ENCODE measurements around the gene SELENON. TPM values are rescaled to one million over a fixed set of nuclear protein-coding genes. Genes with fewer than 3 reads are reported as not detected.
A peak's percentile ranks its signal among the peaks of the same experiment; 100 is the strongest.

Gene SELENON
- total RNA-seq, 4 donors from 2014 or later: 20.0 to 51.0 (median 43.3) TPM

DNA sequence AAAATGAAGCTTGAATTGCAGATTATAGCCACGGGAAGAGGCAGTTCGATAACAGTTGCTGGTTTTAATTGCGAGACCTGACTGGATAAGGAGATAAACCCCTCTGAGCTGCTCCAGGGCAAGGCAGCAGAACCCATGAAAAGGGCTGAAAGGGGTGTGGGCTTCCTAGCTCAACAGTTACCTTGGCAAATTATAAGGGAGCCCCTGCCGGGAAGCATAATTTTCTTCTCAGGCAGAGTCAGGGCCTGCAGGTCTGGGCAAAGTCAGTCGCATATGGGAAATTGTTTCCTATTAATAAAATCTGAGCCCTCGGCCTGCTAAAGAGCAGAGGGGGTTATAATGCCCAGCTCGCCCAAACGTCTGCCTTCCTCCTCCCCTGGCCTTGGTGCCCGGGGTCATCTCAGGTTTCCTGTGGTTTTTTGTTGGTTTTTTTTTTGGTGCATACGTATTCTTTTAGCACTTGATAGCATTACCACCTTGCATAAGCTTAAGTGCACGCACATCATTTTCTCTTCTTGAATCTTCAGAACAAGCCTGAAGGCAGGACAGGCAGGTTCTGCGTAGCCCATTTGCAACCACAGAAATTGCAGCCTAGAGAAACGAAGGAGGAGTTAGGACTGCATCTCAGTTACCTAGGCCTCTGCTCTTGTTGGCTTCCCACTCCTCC lies 33.9 kb upstream of the SELENON start:
- ATAC-seq (peak in 1 of 2 donors; percentile 7), DNase-seq (no peak)
- no peak overlapping the region for H3K4me3 ChIP-seq
- H3K27me3 ChIP-seq: no peaks in the 10 kb centered on the region
- no peak for TF ChIP-seq POLR2A (IDR thresholded peaks at IDR 0.05)
- TF ChIP-seq, protein P1, sequence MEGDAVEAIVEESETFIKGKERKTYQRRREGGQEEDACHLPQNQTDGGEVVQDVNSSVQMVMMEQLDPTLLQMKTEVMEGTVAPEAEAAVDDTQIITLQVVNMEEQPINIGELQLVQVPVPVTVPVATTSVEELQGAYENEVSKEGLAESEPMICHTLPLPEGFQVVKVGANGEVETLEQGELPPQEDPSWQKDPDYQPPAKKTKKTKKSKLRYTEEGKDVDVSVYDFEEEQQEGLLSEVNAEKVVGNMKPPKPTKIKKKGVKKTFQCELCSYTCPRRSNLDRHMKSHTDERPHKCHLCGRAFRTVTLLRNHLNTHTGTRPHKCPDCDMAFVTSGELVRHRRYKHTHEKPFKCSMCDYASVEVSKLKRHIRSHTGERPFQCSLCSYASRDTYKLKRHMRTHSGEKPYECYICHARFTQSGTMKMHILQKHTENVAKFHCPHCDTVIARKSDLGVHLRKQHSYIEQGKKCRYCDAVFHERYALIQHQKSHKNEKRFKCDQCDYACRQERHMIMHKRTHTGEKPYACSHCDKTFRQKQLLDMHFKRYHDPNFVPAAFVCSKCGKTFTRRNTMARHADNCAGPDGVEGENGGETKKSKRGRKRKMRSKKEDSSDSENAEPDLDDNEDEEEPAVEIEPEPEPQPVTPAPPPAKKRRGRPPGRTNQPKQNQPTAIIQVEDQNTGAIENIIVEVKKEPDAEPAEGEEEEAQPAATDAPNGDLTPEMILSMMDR (IDR thresholded peaks at IDR 0.05 in 4 of 5, conservative IDR thresholded peaks at IDR 0.05 in 1 of 5): no peak
- H3K27ac ChIP-seq: peak overlapping the region in 3 of 4 donors; percentile 25 to 41 (median 29)
- in situ Hi-C loops (cut with MboI; ENCODE audit: low sequenced_read_pairs in 4 of 4) (no loop called here), intact Hi-C loops (cut with DNase I; ENCODE audit: low total_unique reads) (no loop called here)
- H3K36me3 ChIP-seq: no peaks in the 10 kb centered on the region
- peaks cover 17 to 22% of the 10 kb centered on the region in 2 donors for H3K4me1 ChIP-seq
- H3K9me3 ChIP-seq: no peaks in the 10 kb centered on the region

DNA sequence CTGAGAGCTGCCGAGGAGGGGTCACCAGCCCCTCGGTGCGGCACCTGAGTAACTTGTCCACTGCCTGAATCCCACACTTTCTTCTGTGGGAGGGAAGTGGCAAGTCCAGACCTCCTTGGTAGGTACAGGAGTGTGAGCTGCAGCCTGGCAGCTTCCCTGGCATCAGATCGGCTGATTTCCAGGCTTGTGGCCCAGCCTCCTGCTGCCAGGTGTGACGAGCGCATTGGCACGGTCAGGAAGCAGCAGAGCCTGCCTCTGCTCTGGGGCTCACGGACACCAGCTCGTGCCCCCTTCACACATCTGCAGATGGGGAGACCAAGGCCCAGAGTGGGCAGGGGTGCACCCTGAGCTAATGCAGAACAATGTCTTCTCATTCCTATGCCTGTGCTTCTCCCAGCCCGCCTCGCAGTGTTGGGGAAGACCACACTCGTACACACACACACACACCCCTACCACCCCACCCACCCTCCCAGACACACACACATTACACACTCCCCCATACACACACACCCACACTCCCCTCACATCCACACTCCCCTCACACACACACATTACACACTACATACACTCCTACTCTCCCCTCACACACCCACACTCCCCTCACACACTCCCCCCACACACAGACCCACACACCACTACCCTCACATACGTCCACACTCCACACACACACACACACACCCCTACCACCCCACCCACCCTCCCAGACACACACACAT lies 33.1 kb upstream of the SELENON start:
- no peaks in the 10 kb centered on the region for H3K36me3 ChIP-seq
- peak overlapping the region in 3 of 4 donors; percentile 25 to 41 (median 29) for H3K27ac ChIP-seq
- H3K27me3 ChIP-seq: no peaks in the 10 kb centered on the region
- in situ Hi-C loops (cut with MboI; ENCODE audit: low sequenced_read_pairs in 4 of 4): no loop called here
- H3K9me3 ChIP-seq: no peaks in the 10 kb centered on the region
- ATAC-seq (peak; percentile 63 to 72), DNase-seq (peak; percentile 41 to 75)
- TF ChIP-seq POLR2A (IDR thresholded peaks at IDR 0.05): no peak
- TF ChIP-seq, protein P1 (IDR thresholded peaks at IDR 0.05 in 4 of 5, conservative IDR thresholded peaks at IDR 0.05 in 1 of 5): no peak
- H3K4me3 ChIP-seq: no peak overlapping the region
- intact Hi-C loops (cut with DNase I; ENCODE audit: low total_unique reads): no loop called here
- H3K4me1 ChIP-seq: peaks cover 25 to 30% of the 10 kb centered on the region in 2 donors

DNA sequence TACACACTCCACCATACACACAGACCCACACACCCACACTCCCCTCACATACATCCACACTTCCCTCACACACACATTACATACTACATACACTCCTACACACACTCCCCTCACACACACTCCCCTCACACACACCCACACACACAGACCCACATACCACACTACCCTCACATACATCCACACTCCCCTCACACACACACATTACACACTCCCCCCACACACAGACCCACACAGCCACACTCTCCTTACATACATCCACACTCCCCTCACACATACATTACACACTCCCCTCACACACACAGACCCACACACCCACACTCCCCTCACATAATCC lies 32.6 kb upstream of the SELENON start:
- H3K27ac ChIP-seq: no peak overlapping the region
- H3K9me3 ChIP-seq: no peaks in the 10 kb centered on the region
- ATAC-seq (no peak), DNase-seq (no peak)
- no peaks in the 10 kb centered on the region for H3K36me3 ChIP-seq
- H3K27me3 ChIP-seq: no peaks in the 10 kb centered on the region
- no peak overlapping the region for H3K4me3 ChIP-seq
- in situ Hi-C loops (cut with MboI; ENCODE audit: low sequenced_read_pairs in 4 of 4) (no loop called here), intact Hi-C loops (cut with DNase I; ENCODE audit: low total_unique reads) (no loop called here)
- no peak for TF ChIP-seq POLR2A (IDR thresholded peaks at IDR 0.05)
- H3K4me1 ChIP-seq: peaks cover 30 to 35% of the 10 kb centered on the region in 2 donors

DNA sequence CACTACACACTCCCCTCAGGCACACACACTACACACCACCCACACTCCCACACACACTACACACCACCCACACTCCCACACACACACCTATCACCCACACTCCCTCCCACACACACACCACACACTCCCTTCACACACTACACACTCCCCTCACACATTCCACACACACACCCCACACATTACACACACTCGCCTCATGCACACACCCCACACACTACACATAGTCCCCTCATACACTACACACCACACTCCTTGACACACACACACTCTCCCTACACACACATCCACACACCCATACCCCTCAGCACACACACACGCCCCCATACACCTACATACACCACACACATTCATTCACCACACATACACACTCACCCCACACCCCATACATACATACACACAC lies 31.0 kb upstream of the SELENON start:
- in situ Hi-C loops (cut with MboI; ENCODE audit: low sequenced_read_pairs in 4 of 4): no loop called here
- no peaks in the 10 kb centered on the region for H3K36me3 ChIP-seq
- ATAC-seq (no peak), DNase-seq (no peak)
- peaks cover 42 to 48% of the 10 kb centered on the region in 2 donors for H3K4me1 ChIP-seq
- H3K9me3 ChIP-seq: no peaks in the 10 kb centered on the region
- TF ChIP-seq, protein P1 (IDR thresholded peaks at IDR 0.05 in 4 of 5, conservative IDR thresholded peaks at IDR 0.05 in 1 of 5): no peak
- TF ChIP-seq POLR2A (IDR thresholded peaks at IDR 0.05): no peak
- no peak overlapping the region for H3K4me3 ChIP-seq
- intact Hi-C loops (cut with DNase I; ENCODE audit: low total_unique reads): no loop called here
- H3K27ac ChIP-seq: no peak overlapping the region
- H3K27me3 ChIP-seq: no peaks in the 10 kb centered on the region

DNA sequence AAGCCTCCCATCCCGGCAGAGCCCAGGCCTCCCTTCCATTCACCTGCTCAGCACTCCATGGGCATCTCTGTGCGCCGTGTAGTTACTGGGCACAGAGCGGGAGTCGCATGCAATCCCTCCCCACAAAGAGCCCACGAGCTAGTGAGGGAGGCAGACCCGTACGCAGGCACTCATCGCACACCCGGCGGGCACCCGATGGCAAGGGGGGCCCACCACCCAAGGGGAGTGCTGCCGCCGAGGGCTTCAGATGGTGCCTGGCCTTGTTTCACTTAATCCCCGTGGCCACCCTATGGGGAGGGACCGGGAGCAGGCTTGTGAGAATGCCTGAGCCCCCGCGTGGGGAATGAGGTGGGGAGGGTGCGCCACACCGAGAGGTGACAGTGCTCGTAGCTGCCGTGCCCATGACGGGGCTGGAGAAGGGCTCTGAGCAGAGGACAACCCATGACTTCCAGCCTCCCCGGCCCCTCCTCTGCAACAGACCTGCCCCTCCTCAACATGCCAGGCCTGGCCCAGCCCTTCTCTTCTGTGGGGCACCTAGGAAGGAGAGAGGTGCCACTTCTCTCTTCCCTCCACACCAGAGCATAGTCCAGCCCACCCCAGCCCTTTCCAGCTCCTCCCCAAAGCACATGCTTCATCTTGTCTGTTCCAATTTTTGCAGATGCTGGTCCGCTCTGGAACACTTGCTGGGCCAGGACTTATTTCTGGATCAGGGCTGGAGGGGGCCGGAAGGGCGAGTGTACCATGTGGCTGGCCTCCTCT lies 30.2 kb upstream of the SELENON start:
- ATAC-seq (no peak), DNase-seq (no peak)
- no peaks in the 10 kb centered on the region for H3K27me3 ChIP-seq
- in situ Hi-C loops (cut with MboI; ENCODE audit: low sequenced_read_pairs in 4 of 4): no loop called here
- no peak overlapping the region for H3K27ac ChIP-seq
- no peak overlapping the region for H3K4me3 ChIP-seq
- H3K4me1 ChIP-seq: peaks cover 42 to 48% of the 10 kb centered on the region in 2 donors
- no peaks in the 10 kb centered on the region for H3K9me3 ChIP-seq
- intact Hi-C loops (cut with DNase I; ENCODE audit: low total_unique reads): loop anchor here (2.0 kb wide), 1 partner anchor 27 kb away; no protein-coding TSS in a partner anchor
- TF ChIP-seq POLR2A (IDR thresholded peaks at IDR 0.05): no peak
- TF ChIP-seq, protein P1 (IDR thresholded peaks at IDR 0.05 in 4 of 5, conservative IDR thresholded peaks at IDR 0.05 in 1 of 5): no peak
- H3K36me3 ChIP-seq: no peaks in the 10 kb centered on the region

Measured in gastrocnemius medialis (tissue), 4 donors.